Mammary epithelial cell (primary cell): ENCODE results near the gene PSAP.

Experiments
- EZH2 ChIP-seq: IDR thresholded peaks from 2 replicates; pipeline ENCODE4 v1.6.1; 2012; ENCODE audit warnings: low read length, inconsistent platforms, borderline replicate concordance
- TF ChIP-seq, protein P1 (sequence below), 2 donors: IDR thresholded peaks in 1 of 2; conservative IDR thresholded peaks in 1 of 2; 2 replicates each; pipeline ENCODE4 v1.5.1; 2011 to 2012; ENCODE audit warnings: inconsistent platforms in 2 of 2, low read length in 2 of 2, mild to moderate bottlenecking in 2 of 2, control low read depth in 1 of 2, low read depth in 1 of 2; ENCODE audit not compliant: insufficient read depth in 1 of 2; ENCODE audit errors: extremely low read depth in 1 of 2

GRCh38 chr10:71780719-71781118 lies 70.3 kb downstream of the PSAP start:
- TF ChIP-seq, protein P1, sequence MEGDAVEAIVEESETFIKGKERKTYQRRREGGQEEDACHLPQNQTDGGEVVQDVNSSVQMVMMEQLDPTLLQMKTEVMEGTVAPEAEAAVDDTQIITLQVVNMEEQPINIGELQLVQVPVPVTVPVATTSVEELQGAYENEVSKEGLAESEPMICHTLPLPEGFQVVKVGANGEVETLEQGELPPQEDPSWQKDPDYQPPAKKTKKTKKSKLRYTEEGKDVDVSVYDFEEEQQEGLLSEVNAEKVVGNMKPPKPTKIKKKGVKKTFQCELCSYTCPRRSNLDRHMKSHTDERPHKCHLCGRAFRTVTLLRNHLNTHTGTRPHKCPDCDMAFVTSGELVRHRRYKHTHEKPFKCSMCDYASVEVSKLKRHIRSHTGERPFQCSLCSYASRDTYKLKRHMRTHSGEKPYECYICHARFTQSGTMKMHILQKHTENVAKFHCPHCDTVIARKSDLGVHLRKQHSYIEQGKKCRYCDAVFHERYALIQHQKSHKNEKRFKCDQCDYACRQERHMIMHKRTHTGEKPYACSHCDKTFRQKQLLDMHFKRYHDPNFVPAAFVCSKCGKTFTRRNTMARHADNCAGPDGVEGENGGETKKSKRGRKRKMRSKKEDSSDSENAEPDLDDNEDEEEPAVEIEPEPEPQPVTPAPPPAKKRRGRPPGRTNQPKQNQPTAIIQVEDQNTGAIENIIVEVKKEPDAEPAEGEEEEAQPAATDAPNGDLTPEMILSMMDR (conservative IDR thresholded peaks at IDR 0.05 in 1 of 2, IDR thresholded peaks at IDR 0.05 in 1 of 2; ENCODE audit: extremely low read depth in 1 of 2, insufficient read depth in 1 of 2, low read depth in 1 of 2, low read length in 2 of 2), result no peak
- no peak for TF ChIP-seq EZH2
